Stomach (tissue), 9 donors: ENCODE data around the gene SAMD8. TPM values are rescaled to one million over a fixed set of nuclear protein-coding genes. Genes with fewer than 3 reads are reported as not detected.
"Not testable (repeated sequence)": the region's sequence is repeated elsewhere in the genome, so short reads cannot be mapped to it uniquely, and the experiment has no call there.

ENCODE experiments used
- DNase-seq, 2 donors: peaks; one replicate each; pipeline versions ENCODE4 v3.0.0 to v3.0.0-alpha.2; 2013 to 2019
- H3K27ac ChIP-seq, 5 donors: fragments of 200-600 bp in 4 of 5; sonication (generic) in 4 of 5; one replicate each; pipeline ENCODE4 v1.5.1; 2013 to 2019; ENCODE audit warnings: mild to moderate bottlenecking in 1 of 5, moderate library complexity in 1 of 5
- H3K27me3 ChIP-seq, 3 donors: fragments of 200-600 bp; sonication (generic); one replicate each; pipeline ENCODE4 v1.5.1; 2017 to 2019; ENCODE audit warnings: mixed run types in 1 of 3
- H3K36me3 ChIP-seq, 4 donors: fragments of 200-600 bp; sonication (generic); 1 replicate in 3 of 4; 2 replicates in 1 of 4; pipeline ENCODE4 v1.5.1; 2016 to 2019
- H3K4me1 ChIP-seq, 4 donors: fragments of 200-600 bp; sonication (generic); one replicate each; pipeline ENCODE4 v1.5.1; 2016 to 2019
- H3K4me3 ChIP-seq, 4 donors: fragments of 200-600 bp; sonication (generic) in 3 of 4; one replicate each; pipeline ENCODE4 v1.5.1; 2016 to 2019; ENCODE audit warnings: mild to moderate bottlenecking in 1 of 4
- H3K9me3 ChIP-seq, 4 donors: fragments of 200-600 bp; sonication (generic); one replicate each; pipeline ENCODE4 v1.5.1; 2016 to 2019
- EP300 ChIP-seq: sonication (generic); formaldehyde crosslinking; IDR thresholded peaks from one replicate; pipeline ENCODE4 v1.6.1; 2017; ENCODE audit warnings: antibody characterized with exemption
- POLR2A ChIP-seq, 4 donors: fragments of 450-650 bp; IDR thresholded peaks; one replicate each; pipeline ENCODE4 v1.6.1; 2016; ENCODE audit warnings: antibody characterized with exemption in 4 of 4, control low read depth in 2 of 4, mild to moderate bottlenecking in 1 of 4, moderate library complexity in 1 of 4
- POLR2AphosphoS5 ChIP-seq, 3 donors: sonication (generic); formaldehyde crosslinking; IDR thresholded peaks; one replicate each; pipeline ENCODE4 v1.6.1; 2016; ENCODE audit warnings: antibody characterized with exemption in 3 of 3
- WGBS, 5 donors: extraction: QIAGEN DNeasy Blood & Tissue Kit in 3 of 5; methylation state at CpG; one replicate each; pipeline versions ENCODE4 v1.1.5 to v1.1.7; 2013 to 2018; 5-methylcytosine and 5-hydroxymethylcytosine counted together
- intact Hi-C: fragments of 100-400 bp; cut with DNase I; formaldehyde crosslinking; loops from one replicate; pipeline ENCODE4 v1.15.1; 2023; ENCODE audit warnings: low total_unique reads
- polyA plus RNA-seq, 3 donors: library from polyadenylated mRNA; stranded (reverse); fragments of 200-250 nt; gene quantifications; one replicate each; pipeline ENCODE4 v1.2.3, GENCODE V29; 2013
- total RNA-seq, 5 donors: library from RNA; depleted of rRNA; stranded (reverse); fragments of >200 nt; gene quantifications; one replicate each; pipeline versions ENCODE4 v1.1.0 to v1.2.3, GENCODE V29; 2014 to 2016
- TF ChIP-seq, protein P1 (sequence below), 7 experiments: fragments of 450-650 bp in 4 of 7; fragments of 200-600 bp in 3 of 7; sonication (generic) in 3 of 7; IDR thresholded peaks; one replicate each; pipeline ENCODE4 v1.5.1; 2016 to 2019; ENCODE audit warnings: antibody characterized with exemption in 7 of 7, control low read depth in 2 of 7, mild to moderate bottlenecking in 1 of 7
- donor health status: healthy with polysubstance abuse.
- donor health status: Bipolar disorder and iron deficiency.
- donor health status: healthy.

Gene SAMD8
- total and polyA plus RNA-seq, 8 donors = 2.9 to 34.9 (median 5.5) TPM

- intact Hi-C loops = no loop called here
- peaks cover 5 to 11% (median 10%) of the 10 kb centered on the region in 4 donors for H3K36me3 ChIP-seq
- 47 to 68% (median 54%) methylated on average over 1 of the region's 1 CpG for WGBS, 5 donors
- H3K4me1 ChIP-seq = peaks cover 0 to 45% (median 11%) of the 10 kb centered on the region in 4 donors
- H3K27ac ChIP-seq = no peak overlapping the region
- H3K27me3 ChIP-seq = no peaks in the 10 kb centered on the region
- DNase-seq = no peak
- H3K9me3 ChIP-seq = no peaks in the 10 kb centered on the region
- TF ChIP-seq EP300 = no peak
- TF ChIP-seq, protein P1, sequence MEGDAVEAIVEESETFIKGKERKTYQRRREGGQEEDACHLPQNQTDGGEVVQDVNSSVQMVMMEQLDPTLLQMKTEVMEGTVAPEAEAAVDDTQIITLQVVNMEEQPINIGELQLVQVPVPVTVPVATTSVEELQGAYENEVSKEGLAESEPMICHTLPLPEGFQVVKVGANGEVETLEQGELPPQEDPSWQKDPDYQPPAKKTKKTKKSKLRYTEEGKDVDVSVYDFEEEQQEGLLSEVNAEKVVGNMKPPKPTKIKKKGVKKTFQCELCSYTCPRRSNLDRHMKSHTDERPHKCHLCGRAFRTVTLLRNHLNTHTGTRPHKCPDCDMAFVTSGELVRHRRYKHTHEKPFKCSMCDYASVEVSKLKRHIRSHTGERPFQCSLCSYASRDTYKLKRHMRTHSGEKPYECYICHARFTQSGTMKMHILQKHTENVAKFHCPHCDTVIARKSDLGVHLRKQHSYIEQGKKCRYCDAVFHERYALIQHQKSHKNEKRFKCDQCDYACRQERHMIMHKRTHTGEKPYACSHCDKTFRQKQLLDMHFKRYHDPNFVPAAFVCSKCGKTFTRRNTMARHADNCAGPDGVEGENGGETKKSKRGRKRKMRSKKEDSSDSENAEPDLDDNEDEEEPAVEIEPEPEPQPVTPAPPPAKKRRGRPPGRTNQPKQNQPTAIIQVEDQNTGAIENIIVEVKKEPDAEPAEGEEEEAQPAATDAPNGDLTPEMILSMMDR (IDR thresholded peaks at IDR 0.05) = no peak
- no peak overlapping the region for H3K4me3 ChIP-seq
Measured at GRCh38 chr10:75129537-75129936, 18.1 kb downstream of the SAMD8 start.

DNA sequence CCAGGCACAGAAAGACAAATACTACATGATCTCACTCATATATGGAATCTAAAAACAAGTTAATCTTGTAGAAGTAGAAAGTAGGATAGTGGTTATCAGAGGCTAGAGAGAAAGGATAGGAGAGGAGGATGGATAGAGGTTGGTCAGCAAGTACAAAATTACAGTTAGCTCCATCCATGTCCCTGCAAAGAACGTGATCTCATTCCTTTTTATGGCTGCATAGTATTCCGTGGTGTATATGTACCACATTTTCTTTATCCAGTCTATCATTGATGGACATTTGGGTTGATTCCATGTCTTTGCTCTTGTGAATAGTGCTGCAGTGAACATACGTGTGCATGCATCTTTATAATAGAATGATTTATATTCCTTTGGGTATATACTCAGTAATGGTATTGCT, 22.2 kb downstream of the SAMD8 start:
- WGBS, 5 donors = 75 to 97% (median 81%) methylated on average over 3 of the region's 3 CpGs
- peaks cover 11 to 49% (median 23%) of the 10 kb centered on the region in 4 donors for H3K4me1 ChIP-seq
- intact Hi-C loops, H3K36me3 ChIP-seq, H3K4me3 ChIP-seq, H3K9me3 ChIP-seq, DNase-seq, H3K27ac ChIP-seq, H3K27me3 ChIP-seq: not testable (repeated sequence)

DNA sequence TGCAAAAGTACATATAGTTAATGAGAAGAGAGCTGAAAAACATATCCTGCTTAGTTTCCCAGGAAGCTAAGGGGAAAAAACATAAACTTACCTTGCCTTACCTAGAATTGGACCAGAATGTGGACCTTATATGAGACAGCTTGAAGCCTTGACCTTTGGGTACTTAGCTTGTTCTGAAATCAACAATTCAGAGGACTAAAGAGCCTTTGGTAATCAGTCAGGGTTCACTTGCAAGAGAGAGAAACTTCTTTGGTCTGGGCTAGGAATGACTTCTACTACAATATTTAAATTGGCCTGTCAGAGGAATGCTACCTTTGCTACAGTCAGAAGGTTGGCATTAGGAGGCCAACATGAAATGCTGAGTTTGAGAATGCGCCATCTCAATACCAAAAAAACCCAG, 24.9 kb downstream of the SAMD8 start:
- H3K4me3 ChIP-seq = no peak overlapping the region
- no peaks in the 10 kb centered on the region for H3K36me3 ChIP-seq
- no peaks in the 10 kb centered on the region for H3K9me3 ChIP-seq
- 88 to 100% (median 97%) methylated on average over 1 of the region's 1 CpG for WGBS, 5 donors
- intact Hi-C loops = no loop called here
- TF ChIP-seq EP300 (no peak), POLR2A (IDR thresholded peaks at IDR 0.05) (no peak), POLR2AphosphoS5 (IDR thresholded peaks at IDR 0.05) (no peak)
- TF ChIP-seq, protein P1 (IDR thresholded peaks at IDR 0.05) = no peak
- no peaks in the 10 kb centered on the region for H3K27me3 ChIP-seq
- no peak for DNase-seq
- H3K4me1 ChIP-seq = peaks cover 11 to 54% (median 26%) of the 10 kb centered on the region in 4 donors
- H3K27ac ChIP-seq = peak overlapping the region in 1 of 5 donors; percentile 6

DNA sequence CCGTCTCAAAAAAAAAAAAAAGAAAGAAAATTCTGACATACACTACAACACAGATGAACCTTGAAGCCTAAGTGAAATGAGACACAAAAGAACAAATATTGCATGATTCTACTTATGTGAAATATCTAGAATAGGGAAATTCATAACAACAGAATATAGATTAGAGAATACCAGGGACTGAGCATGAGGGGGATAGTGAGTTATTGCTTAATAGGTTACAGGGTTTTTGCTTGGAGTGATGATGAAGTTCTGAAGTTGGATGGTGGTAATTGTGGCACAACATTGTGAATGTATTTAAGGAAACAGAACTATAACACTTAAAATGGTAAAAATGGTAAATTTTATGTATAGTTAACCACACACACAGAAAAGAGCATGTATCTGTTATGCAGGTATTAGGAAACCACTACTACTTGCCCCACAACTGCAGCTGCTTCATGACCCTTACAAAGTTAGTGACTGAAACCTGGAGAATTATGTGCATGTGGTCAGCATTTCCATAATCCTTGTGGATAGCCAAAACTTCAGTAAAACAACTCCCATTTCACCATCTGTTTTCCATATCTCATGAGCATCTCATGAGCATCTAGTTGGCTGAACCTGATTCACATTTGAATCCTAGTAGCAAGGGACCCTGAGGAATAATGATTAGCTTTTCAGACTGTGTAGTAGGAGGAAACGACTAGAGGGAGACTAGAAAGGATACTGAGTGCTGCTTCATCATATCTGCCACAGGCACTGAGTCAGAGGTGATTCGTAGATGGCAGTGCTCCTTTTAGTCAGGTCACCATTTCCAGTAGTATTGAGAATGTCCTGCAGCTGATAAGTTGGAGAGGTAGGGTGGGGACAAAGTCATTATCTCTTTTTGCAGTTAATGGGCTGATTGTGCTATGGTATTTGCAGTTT, 26.3 kb downstream of the SAMD8 start:
- no peaks in the 10 kb centered on the region for H3K9me3 ChIP-seq
- peak overlapping the region in 1 of 5 donors; percentile 27 for H3K27ac ChIP-seq
- 41 to 49% (median 44%) methylated on average over 3 of the region's 3 CpGs for WGBS, 5 donors
- TF ChIP-seq, protein P1 (IDR thresholded peaks at IDR 0.05) = no peak
- TF ChIP-seq POLR2AphosphoS5 (IDR thresholded peaks at IDR 0.05) (peak in 1 of 3 donors; percentile 9), POLR2A (IDR thresholded peaks at IDR 0.05) (no peak), EP300 (no peak)
- no peaks in the 10 kb centered on the region for H3K36me3 ChIP-seq
- no peak overlapping the region for H3K4me3 ChIP-seq
- H3K4me1 ChIP-seq = peaks cover 11 to 50% (median 26%) of the 10 kb centered on the region in 4 donors
- H3K27me3 ChIP-seq = no peaks in the 10 kb centered on the region
- intact Hi-C loops = no loop called here
- DNase-seq = no peak

DNA sequence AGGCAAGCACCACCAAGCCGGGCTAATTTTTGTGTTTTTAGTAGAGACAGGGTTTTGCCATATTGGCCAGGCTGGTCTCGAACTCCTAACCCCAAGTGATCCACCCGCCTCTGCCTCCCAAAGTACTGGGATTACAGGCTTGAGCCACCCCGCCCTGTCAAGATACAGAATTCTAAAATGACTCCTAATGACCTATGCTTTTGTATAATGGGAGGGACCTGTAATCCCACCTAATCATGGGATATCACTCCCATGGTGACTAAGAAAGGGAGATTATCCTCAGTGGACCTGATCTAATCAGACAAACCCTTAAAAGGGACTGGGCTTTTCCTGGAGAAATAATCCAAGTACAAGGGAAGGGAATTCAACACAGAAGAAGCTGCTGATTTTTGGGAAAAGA, 28.8 kb downstream of the SAMD8 start:
- no peak for TF ChIP-seq EP300
- TF ChIP-seq POLR2AphosphoS5 (IDR thresholded peaks at IDR 0.05) = no peak
- TF ChIP-seq, protein P1 (IDR thresholded peaks at IDR 0.05) = no peak
- no peak for TF ChIP-seq POLR2A (IDR thresholded peaks at IDR 0.05)
- intact Hi-C loops = no loop called here
- no peak overlapping the region for H3K27ac ChIP-seq

More for the DNA sequence above, 28.8 kb downstream of the SAMD8 start:
- Histone ChIP-seq H3K27me3 (no peaks in the 10 kb centered on the region), H3K36me3 (no peaks in the 10 kb centered on the region), H3K4me3 (no peak overlapping the region), H3K4me1 (peaks cover 11 to 63% (median 38%) of the 10 kb centered on the region in 4 donors), H3K9me3 (no peaks in the 10 kb centered on the region)
- WGBS, 5 donors = 89 to 98% (median 95%) methylated on average over 4 of the region's 4 CpGs
- no peak for DNase-seq
